Measurements from ENCODE around the gene PABPC1L. TPM values are rescaled to one million over a fixed set of nuclear protein-coding genes. Genes with fewer than 3 reads are reported as not detected.
A peak's percentile ranks its signal among the peaks of the same experiment; 100 is the strongest.

The PABPC1L gene
- total and polyA plus RNA-seq, 2 donors (not counting 1 experiment from before 2014, with no cell fraction given): 105 to 295 TPM

- Histone ChIP-seq H3K4me1 (ENCODE audit: control insufficient read depth in 2 of 2, insufficient read depth in 2 of 2, low read length in 2 of 2) (peaks cover 29 to 33% of the 10 kb centered on the region in 2 donors), H4K20me1 (ENCODE audit: control insufficient read depth, insufficient read depth, low read length, poor library complexity, severe bottlenecking) (no peaks in the 10 kb centered on the region), H3K9ac (ENCODE audit: low read length) (no peak overlapping the region), H3K79me2 (ENCODE audit: control insufficient read depth, insufficient read depth, low read length) (peaks cover 44% of the 10 kb centered on the region), H3K27ac (ENCODE audit: low read length in 2 of 2) (peak overlapping the region in 1 of 2 donors; percentile 9), H3K4me2 (replicated peaks; ENCODE audit: low read depth, low read length, poor library complexity, severe bottlenecking) (no peak overlapping the region), H2AFZ (ENCODE audit: insufficient read depth, low read depth, low read length, poor library complexity, severe bottlenecking) (no peak overlapping the region), H3K9me3 (ENCODE audit: control extremely low read depth in 1 of 3, control insufficient read depth in 2 of 3, insufficient read depth in 1 of 3, low read length in 2 of 3) (no peaks in the 10 kb centered on the region), H3K36me3 (replicated peaks in 1 of 2; ENCODE audit: control extremely low read depth in 1 of 2, control insufficient read depth in 1 of 2, extremely low read depth in 1 of 2, insufficient read depth in 2 of 2, low read length in 1 of 2) (peaks cover 4 to 84% of the 10 kb centered on the region in 2 experiments), H3K27me3 (replicated peaks in 1 of 4; ENCODE audit: control extremely low read depth in 1 of 4, control insufficient read depth in 3 of 4, insufficient read depth in 4 of 4, low read length in 3 of 4) (no peaks in the 10 kb centered on the region), H3K4me3 (ENCODE audit: control extremely low read depth in 1 of 5, extremely low read depth in 1 of 5, insufficient read depth in 1 of 5, low read depth in 2 of 5, low read length in 4 of 5) (no peak overlapping the region)
- WGBS (ENCODE audit: insufficient coverage): 100% methylated on average over 1 of the region's 1 CpG
- ATAC-seq (ENCODE audit: low read depth): no peak
- intact Hi-C loops (cut with micrococcal nuclease): no loop called here
- ChIA-PET CTCF (interaction anchor here (1.4 kb wide), 1 partner anchor 26 kb away, joined by 3 read pairs; no protein-coding TSS in a partner anchor), POLR2A (interaction anchor here (1.1 kb wide), 1 partner anchor 16 kb away, joined by 3 read pairs; no protein-coding TSS in a partner anchor)
- TF ChIP-seq EZH2 (IDR thresholded peaks at IDR 0.05; ENCODE audit: borderline replicate concordance, insufficient read depth, low read depth, low read length, poor library complexity, severe bottlenecking) (no peak), CTCF (IDR thresholded peaks at IDR 0.05) (no peak)
- H3K9me3 Mint-ChIP-seq (ENCODE audit: insufficient read depth): no peaks in the 10 kb centered on the region
- no peak for DNase-seq
- H3K27ac Mint-ChIP-seq: peak overlapping the region; percentile 47
- H3K4me1 Mint-ChIP-seq: peaks cover 48% of the 10 kb centered on the region
- H3K27me3 Mint-ChIP-seq: no peaks in the 10 kb centered on the region
- H3K4me3 Mint-ChIP-seq: no peak overlapping the region
Measured at GRCh38 chr20:44952731-44953130, 42.9 kb downstream of the PABPC1L start.

- peaks cover 62% of the 10 kb centered on the region for H3K4me1 Mint-ChIP-seq
- peak overlapping the region; percentile 73 for H3K27ac Mint-ChIP-seq
Measured at GRCh38 chr20:44954211-44954610, 44.4 kb downstream of the PABPC1L start.

More at GRCh38 chr20:44954211-44954610, 44.4 kb downstream of the PABPC1L start:
- Histone ChIP-seq H3K9me3 (ENCODE audit: control extremely low read depth in 1 of 3, control insufficient read depth in 2 of 3, insufficient read depth in 1 of 3, low read length in 2 of 3) (no peaks in the 10 kb centered on the region), H3K27ac (ENCODE audit: low read length in 2 of 2) (peak overlapping the region in 1 of 2 donors; percentile 6), H4K20me1 (ENCODE audit: control insufficient read depth, insufficient read depth, low read length, poor library complexity, severe bottlenecking) (peaks cover 12% of the 10 kb centered on the region), H3K79me2 (ENCODE audit: control insufficient read depth, insufficient read depth, low read length) (peaks cover 59% of the 10 kb centered on the region), H2AFZ (ENCODE audit: insufficient read depth, low read depth, low read length, poor library complexity, severe bottlenecking) (no peak overlapping the region), H3K4me3 (ENCODE audit: control extremely low read depth in 1 of 5, extremely low read depth in 1 of 5, insufficient read depth in 1 of 5, low read depth in 2 of 5, low read length in 4 of 5) (no peak overlapping the region), H3K4me2 (replicated peaks; ENCODE audit: low read depth, low read length, poor library complexity, severe bottlenecking) (no peak overlapping the region), H3K27me3 (replicated peaks in 1 of 4; ENCODE audit: control extremely low read depth in 1 of 4, control insufficient read depth in 3 of 4, insufficient read depth in 4 of 4, low read length in 3 of 4) (no peaks in the 10 kb centered on the region), H3K4me1 (ENCODE audit: control insufficient read depth in 2 of 2, insufficient read depth in 2 of 2, low read length in 2 of 2) (peaks cover 41 to 45% of the 10 kb centered on the region in 2 donors), H3K9ac (ENCODE audit: low read length) (no peak overlapping the region), H3K36me3 (replicated peaks in 1 of 2; ENCODE audit: control extremely low read depth in 1 of 2, control insufficient read depth in 1 of 2, extremely low read depth in 1 of 2, insufficient read depth in 2 of 2, low read length in 1 of 2) (peaks cover 6 to 77% of the 10 kb centered on the region in 2 experiments)
- Mint-ChIP-seq H3K27me3 (no peaks in the 10 kb centered on the region), H3K9me3 (ENCODE audit: insufficient read depth) (no peaks in the 10 kb centered on the region), H3K4me3 (no peak overlapping the region)
- DNase-seq (no peak), ATAC-seq (ENCODE audit: low read depth) (no peak)
- 100% methylated on average over 3 of the region's 5 CpGs for WGBS (ENCODE audit: insufficient coverage)
- intact Hi-C loops (cut with micrococcal nuclease): no loop called here
- ChIA-PET CTCF (interaction anchor here (0.7 to 1.2 kb wide), 2 partner anchors 28 to 337 kb away, joined by 3 to 6 read pairs; no protein-coding TSS in a partner anchor), POLR2A (no interaction called here)
- TF ChIP-seq CTCF (IDR thresholded peaks at IDR 0.05) (no peak), EZH2 (IDR thresholded peaks at IDR 0.05; ENCODE audit: borderline replicate concordance, insufficient read depth, low read depth, low read length, poor library complexity, severe bottlenecking) (no peak)
